NOMO-1 treated with DMSO at 0.1 percent for 48 hours (cell line): ENCODE measurements around the gene KLK12.
"Not testable (repeated sequence)": the region's sequence is repeated elsewhere in the genome, so short reads cannot be mapped to it uniquely, and the experiment has no call there.

Experiments
- DNase-seq: peaks from one replicate; lab custom pipeline; 2025; ENCODE audit not compliant: unreplicated experiment; lab: John Stamatoyannopoulos, UW

KLK12 gene

DNA sequence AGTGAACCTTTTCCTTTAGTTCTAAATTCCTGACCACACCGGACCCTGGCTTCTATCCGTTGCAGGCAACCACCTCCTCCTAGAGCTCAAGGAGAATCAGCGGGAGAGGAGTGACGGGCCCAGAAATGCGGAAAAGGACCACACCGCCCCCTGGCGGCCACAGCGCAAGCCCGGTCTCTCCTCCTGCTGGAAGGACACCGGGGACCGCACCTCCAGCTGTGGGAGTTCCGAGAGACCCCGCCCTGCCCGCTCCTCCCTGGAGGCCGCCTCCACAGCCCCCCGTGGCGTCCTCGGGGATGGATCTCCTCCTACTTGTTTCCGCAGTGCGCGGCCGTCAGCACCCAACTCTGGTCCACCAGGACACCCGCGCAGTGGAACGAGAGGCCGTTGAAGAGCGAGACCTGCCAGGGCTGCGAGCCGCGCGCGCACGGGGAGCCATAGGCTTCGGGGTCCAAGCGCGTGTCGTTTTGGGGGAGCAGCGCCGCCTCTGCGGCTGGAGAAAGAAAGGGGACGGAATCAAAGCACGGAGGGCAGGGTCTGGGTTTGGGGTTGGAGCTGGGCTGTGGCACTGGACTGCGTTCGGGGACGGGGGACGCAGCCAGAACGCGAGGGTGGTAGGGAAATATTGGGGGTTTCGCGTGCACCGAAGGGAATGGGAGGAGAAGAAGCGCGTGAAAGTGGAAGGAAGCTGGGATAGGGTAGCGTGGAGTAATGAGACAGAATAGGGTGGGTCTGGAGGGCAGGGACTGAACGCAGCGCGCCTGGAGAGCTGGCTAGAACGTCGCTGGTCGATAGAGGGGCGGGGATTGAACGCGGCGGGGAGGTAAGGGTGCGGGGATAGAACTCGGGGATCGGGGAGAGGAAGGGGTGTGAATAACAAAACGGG, 17.8 kb downstream of the KLK12 start:
- DNase-seq: peak; percentile 28

DNA sequence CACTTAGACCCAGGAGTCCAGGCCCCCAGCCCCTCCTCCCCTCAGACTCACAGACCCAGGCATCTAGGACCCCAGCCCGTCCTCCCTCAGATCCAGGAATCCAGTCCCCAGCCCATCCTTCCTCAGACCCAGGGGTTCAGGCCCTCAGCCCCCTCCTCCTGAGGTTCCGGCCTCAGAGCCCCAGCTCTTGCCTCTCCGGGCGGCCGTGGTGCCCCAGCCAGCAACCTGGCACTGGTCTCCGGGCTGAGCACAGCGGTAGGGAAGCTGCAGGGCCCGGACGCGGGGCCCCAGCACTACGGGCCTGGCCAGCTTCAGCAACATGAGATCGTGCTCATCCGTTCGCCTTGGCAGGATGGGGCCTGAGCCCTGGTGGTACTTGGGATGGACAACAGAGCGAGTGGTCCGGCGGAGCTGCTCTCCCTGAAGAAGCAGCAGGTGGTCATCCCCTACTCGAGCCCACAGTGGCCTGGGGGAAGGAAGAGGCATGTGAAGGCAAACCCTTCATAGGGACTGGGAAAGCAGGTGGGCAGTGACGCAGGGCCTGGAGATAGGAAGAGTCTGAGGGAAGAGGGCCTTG, 19.0 kb downstream of the KLK12 start:
- DNase-seq: no peak

- no peak for DNase-seq
Measured at GRCh38 chr19:51014242-51014641, 20.6 kb downstream of the KLK12 start.

DNA sequence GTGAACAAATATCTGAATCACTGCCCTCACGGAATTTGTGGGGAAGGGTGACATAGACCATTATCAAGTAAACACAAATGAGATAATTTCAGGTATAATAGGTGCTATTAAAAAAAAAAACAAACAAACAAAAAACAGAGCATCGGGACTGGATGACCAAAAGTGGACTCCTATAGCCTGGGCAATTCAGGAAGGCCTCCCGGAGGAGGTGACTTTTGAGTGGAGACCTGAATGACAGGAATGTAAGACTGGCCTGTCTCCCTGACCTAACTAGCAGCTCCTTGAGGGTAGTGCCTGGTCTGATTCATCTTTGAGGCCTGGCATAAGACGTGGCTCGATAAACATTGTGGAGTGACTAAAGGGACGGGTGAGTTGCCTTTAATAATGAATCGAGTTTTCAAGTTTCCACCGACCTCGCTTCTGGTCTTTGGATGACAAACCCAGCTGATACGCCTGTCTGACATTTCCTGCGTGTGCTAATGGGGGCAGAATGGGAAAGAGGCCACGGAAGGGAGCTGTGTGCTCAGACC, 22.1 kb downstream of the KLK12 start:
- no peak for DNase-seq

GRCh38 chr19:51010066-51010795, 24.6 kb downstream of the KLK12 start:
- no peak for DNase-seq

DNA sequence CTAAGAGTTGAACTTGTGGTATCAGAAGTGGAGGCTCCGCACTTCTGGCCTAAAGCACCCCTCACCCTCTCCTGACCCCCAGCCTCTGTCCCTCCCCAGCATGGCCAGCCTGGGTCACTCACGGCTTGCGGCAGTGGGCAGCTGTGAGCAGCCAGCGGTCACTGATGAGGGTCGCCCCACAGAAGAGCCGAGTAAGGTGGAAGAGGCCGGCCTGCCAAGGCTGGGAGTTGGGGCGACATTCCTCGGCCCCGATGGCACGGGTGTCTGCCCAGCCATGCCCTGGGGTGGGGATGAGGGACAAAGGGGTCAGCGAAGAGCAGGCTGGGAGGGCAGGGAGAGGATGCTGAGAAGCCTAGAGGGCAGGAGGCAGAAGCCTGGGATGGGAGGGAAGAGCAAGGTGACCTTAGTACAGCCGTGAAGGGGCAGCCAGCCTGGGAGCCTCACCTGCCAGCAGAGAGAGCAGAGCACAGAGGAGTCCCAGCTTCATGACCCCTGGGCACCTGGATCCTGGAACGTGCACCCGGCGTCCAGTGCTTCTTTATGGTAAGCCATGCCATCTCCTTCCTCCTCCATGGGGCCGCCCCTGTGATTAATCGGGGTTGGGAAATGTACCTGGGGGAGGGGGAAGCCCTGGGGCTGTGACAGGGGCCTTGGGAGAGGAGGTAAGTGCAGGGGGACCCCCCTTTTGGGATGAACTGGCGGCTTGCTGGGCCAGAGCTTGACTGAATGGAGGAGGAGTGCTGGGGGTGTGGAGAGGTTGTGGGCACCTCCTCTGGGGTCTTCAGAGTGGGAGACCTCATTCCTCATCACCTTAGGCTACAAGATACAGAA, 25.5 kb downstream of the KLK12 start:
- DNase-seq: no peak

DNA sequence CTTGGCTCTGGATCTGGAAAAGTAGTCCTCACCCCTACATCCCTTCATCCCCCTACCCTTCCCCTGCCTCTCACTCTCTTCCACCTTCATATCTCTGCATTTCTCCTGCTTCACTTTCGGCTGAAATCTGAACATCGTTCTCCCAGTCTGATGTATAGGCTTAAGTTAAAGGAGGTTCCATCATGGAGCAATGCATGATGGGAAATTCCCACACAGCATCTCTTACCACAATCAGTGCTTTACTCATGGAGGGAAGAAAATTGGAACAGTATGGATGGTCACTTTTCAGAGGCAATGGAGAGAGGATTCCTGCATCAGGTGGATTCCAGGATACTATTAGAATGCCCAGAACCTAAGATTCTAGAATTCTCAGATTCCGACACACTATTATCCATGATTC, 27.3 kb downstream of the KLK12 start:
- DNase-seq: no peak

DNA sequence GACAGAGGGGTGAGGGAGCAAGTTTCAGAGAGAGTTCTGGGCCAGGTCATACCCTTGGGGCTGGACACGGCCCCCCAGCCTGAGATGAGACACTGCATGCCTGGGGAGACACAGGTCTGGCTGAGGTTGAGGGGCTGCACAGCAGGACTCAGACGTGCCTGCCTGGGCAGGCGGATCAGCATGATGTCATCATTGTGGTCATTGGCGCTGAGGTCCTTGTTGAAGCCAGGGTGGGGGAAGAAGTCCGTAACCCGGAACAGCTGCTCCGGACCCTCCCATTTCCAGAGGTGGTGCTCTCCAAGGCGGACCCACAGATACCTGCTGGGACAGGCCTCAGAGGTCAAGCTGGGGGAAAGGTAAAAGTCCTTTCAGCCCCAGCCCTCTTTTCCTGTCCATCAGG, 28.4 kb downstream of the KLK12 start:
- DNase-seq: no peak

DNA sequence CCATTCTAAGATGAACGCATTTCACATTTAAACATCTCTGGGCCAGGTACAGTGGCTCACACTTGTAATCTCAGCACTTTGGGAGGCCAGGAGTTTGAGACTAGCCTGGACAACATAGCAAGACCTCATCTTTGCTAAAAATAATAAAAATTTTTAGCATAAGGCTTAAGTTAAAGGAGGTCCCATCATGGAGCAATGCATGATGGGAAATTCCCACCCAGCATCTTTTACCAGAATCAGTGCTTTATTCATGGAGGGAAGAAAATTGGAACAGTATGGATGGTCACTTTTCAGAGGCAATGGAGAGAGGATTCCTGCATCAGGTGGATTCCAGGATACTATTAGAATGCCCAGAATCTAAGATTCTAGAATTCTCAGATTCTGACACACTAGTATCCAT, 29.6 kb downstream of the KLK12 start:
- DNase-seq: no peak

DNA sequence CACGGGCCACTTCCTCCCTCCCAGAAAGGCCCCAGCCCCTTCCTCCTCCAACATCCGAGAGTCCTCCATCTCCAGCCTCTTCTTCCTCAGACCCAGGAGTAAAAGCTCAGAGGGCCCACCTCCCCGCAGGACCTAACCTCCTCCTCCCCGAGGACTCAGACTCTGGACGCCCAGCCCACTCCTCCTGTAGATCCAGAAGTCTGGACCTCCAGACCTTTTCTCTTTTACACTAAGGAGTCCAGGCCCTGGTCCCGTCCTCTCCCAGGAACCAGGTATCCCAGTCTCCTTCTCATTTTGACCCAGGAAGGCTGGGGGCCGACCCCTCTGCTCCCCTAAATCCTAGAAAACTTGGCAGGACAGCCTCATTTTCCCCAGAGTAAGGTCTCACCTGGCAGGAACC, 31.5 kb downstream of the KLK12 start:
- no peak for DNase-seq

GRCh38 chr19:51002542-51003311, 32.1 kb downstream of the KLK12 start:
- no peak for DNase-seq

DNA sequence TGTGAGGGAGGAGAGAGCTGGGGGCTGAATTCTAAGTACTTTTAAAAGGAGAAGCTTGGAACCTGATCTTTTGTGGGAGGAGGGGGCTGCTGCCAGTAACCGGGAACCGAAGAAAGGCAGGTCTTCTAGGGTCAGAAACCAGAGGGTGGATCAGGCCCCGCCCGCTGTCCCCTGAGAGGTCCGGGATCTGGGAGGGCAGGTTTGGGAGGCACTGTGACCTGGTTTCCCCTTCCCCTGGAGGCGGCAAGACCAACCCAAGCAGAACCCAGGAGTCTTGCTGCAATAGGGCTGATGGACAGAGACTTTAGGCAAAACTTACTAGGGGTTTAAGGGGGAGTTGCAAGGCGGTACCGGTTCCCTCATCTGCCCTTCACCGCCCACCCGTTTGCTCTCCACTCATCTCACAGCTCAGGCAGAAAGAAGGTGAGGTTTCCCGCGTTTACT, 32.7 kb downstream of the KLK12 start:
- no peak for DNase-seq

DNA sequence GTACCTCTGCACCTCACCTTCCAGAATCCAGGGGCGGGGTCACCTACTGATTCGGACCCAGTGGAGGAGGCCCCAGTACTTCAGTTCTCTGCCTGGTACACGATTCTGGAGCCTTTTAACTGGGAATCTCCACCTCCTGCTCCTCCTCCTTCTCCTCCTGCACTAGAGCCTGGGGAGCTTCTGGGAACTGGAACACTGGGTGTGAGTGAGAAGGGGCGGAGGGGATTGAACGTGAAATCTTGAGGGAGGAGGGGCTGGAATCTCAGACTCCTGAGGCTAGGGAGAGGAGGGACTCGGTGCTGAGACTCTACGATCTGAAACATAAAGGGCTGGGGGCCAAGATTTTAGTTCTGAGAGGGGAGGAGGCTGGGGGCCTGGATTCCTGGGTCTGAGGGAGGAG, 33.3 kb downstream of the KLK12 start, which contains the start of gene KLK8:
KLK8 (minus strand) TSS at position 90 of the 400 bp plus-strand sequence. CDS start 437 bp downstream, outside the sequence.
- no peak for DNase-seq

DNA sequence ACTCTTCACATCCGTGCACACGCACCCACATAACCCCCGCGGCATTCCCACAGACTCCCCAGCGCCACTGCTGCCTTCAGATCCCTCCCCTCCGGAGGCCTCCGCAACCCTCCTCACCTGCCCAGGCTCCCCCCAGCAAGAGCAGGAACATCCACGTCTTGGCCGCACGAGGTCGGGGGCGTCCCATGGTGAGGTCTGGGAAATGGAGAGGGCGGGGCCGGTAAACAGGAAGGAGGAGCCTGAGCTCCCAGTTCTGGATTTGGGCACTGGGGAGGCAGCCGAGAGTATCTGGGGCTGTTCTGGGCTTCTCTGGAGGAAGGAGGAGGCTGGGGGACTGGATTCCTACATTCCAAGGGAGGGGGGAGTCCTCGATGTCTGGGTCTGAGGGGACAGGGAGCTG, 33.8 kb downstream of the KLK12 start:
- DNase-seq: no peak

GRCh38 chr19:51000426-51000825, 34.4 kb downstream of the KLK12 start:
- no peak for DNase-seq

DNA sequence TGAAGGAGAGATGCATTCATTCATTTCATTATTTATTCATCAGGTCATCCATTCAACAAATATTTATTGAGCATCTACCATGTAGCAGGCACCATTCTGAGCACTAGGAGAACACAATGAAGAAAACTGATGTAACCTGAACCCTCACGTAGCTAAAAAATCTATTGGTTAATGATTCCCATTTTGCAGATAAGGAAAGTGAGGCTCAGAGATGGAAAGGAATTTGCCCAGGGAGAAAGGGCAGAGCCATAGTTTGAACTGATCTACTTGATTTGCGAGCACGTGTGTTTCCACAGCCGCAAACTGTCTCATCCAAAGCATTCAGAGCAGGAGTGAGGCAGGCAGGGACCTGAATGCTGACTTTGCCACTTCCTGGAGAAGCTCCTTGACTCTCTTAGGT, 36.1 kb downstream of the KLK12 start:
- no peak for DNase-seq

DNA sequence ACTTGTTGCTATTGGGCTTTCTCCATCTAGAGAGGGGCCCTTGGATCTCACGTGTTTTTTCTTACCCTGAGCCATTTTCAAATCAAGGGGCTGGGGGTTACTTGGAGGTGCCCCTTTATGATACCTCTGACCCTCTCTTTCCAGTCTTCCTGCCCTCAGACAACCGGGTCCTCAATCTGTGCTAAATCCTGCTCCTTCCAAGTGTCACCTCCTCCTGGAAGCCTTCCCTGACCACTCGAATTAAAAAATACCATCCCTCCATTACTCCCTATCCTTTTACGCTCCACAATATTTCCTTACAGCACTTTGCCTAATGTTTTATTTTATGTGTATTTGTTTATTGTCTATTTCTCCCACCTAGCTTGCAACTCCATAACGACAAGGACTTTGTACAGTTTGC, 36.7 kb downstream of the KLK12 start:
- no peak for DNase-seq

DNA sequence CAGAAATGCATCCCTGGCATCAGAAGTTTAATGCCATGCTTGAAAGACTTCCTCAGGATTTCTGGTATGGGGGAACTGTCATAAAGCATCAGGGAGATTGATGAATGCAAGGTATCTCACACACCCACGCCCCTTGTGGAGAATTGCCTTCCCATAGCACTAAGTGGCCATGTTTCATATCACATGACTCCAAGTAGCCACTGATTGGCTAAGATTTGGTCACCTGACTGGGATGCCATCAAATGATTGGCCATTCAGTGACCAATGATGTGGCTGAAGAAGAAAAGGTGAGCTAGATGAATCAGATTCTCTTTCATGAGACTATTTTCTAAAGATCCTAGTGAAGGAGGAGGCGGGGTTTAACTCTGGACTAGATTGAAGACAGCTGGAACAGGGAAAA, 40.7 kb downstream of the KLK12 start:
- DNase-seq: no peak

DNA sequence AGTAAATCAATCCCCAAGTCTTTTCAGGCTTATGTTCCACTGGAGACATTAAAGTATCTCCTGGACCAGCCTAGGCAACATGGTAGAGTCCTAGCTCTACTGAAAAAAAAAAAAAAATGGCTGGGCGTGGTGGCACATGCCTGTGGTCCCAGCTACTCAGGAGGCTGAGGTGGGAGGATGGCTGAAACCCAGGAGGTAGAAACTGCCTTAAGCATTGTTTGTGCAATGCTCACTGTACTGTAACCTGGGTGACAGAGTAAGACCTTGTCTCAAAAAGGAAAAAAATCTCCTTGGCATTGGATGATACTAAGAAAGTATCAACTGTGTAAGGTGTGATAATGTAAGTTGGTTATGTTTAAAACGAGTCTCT, 42.2 kb downstream of the KLK12 start:
- no peak for DNase-seq

GRCh38 chr19:50984416-50984815, 50.4 kb downstream of the KLK12 start:
- not testable (repeated sequence) for DNase-seq
